Thyroid gland (tissue), 4 donors: Measurements from ENCODE around the gene GALNT9.

Experiments
- POLR2A ChIP-seq, 2 donors: fragments of 450-650 bp; IDR thresholded peaks; one replicate each; pipeline ENCODE4 v1.6.1; 2017; ENCODE audit warnings: antibody characterized with exemption in 2 of 2, mild to moderate bottlenecking in 2 of 2, moderate library complexity in 1 of 2
- TF ChIP-seq, protein P1 (sequence below), 6 experiments: fragments of 200-600 bp in 3 of 6; fragments of 450-650 bp in 3 of 6; sonication (generic) in 3 of 6; IDR thresholded peaks; one replicate each; pipeline ENCODE4 v1.5.1; 2016 to 2019; ENCODE audit warnings: antibody characterized with exemption in 6 of 6, mild to moderate bottlenecking in 2 of 6, inconsistent platforms in 1 of 6, moderate library complexity in 1 of 6

DNA sequence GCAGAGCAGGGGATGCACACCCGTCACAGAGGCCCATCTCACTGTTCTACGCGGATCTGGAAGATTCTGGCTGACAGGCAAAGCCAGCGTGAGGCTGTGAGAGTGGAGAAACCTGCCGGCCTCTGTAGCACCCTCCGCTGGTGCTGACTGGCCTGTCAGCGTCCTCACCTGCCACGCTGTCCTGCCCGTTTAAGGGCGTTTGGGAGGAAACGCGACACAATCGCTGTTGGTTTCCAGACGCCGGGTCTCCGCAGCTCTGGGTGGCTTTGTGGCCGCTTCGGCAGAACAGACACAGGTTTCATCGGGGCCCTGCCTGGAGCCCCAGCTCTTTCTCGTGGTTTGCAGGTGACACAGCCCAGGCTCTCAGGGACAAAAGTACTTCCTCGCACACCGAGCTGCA, 114.5 kb downstream of the GALNT9 start:
- TF ChIP-seq, protein P1, sequence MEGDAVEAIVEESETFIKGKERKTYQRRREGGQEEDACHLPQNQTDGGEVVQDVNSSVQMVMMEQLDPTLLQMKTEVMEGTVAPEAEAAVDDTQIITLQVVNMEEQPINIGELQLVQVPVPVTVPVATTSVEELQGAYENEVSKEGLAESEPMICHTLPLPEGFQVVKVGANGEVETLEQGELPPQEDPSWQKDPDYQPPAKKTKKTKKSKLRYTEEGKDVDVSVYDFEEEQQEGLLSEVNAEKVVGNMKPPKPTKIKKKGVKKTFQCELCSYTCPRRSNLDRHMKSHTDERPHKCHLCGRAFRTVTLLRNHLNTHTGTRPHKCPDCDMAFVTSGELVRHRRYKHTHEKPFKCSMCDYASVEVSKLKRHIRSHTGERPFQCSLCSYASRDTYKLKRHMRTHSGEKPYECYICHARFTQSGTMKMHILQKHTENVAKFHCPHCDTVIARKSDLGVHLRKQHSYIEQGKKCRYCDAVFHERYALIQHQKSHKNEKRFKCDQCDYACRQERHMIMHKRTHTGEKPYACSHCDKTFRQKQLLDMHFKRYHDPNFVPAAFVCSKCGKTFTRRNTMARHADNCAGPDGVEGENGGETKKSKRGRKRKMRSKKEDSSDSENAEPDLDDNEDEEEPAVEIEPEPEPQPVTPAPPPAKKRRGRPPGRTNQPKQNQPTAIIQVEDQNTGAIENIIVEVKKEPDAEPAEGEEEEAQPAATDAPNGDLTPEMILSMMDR (IDR thresholded peaks at IDR 0.05), result peak in 1 of 6 experiments; percentile 13
- TF ChIP-seq POLR2A (IDR thresholded peaks at IDR 0.05), result no peak
